GM21825 (cell line): Measurements from ENCODE around the gene CLCN6.

Source experiments
- ATAC-seq: cut with Tn5 transposase; IDR thresholded peaks from one replicate; pipeline ENCODE4 v1.9.1; 2021; ENCODE audit warnings: mild to moderate bottlenecking, moderate library complexity; ENCODE audit not compliant: unreplicated experiment

Gene CLCN6

GRCh38 chr1:11874624-11875023, 68.6 kb downstream of the CLCN6 start:
- no peak for ATAC-seq

DNA sequence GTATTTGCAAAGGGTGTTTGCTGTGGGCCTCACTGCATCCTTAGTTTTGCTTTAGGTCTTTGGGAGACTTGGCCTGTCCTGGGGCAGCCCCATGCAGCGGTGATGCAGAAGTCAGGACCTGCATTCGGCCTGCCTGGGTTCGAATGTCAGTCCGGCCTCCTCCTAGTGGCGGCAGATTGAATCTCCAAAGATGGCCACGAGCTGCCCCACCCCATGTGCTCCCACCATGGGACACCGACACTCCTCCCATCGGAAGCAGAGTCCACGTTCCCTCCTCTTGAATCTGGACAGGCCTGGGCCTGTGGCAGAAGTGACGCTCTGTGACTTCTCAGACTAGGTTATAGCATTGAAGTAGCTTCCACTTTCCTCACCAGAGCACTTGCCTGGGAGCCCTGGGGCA, 69.1 kb downstream of the CLCN6 start:
- no peak for ATAC-seq

DNA sequence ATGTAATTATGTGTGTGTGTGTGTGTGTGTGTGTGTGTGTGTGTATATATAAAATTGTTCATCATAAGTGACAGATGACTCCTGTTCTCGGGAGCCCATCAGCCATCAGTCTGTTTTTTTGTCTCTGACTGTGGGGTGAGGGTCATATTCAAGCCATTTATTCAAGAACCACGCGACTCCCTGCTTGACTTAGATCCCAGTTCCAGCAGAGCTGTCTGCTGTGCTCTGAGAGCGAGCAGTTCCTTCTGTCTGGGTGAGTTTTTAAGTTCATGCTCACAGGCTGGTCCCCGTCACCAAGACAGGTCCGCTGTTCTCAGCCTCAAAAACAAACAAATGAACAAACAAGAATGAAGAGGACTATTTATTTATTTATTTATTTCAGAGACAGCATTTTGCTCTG, 71.1 kb downstream of the CLCN6 start:
- ATAC-seq: no peak

- ATAC-seq: no peak
These were observed 72.3 kb downstream of the CLCN6 start for GRCh38 chr1:11878081-11878890.

DNA sequence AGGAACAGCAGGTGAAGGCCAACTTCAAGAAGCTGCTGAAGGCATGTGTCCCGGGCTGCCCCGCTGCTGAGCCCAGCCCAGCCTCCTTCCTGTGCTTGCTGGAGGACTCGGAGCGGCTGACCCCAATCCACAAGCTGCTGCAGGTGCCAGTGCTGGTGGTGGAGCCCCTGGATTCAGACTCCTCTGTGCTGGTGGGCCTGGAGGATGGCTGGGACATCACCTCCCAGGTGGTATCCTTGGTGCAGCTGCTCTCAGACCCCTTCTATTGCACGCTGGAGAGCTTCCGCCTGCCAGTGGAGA, 72.8 kb downstream of the CLCN6 start:
- no peak for ATAC-seq

- no peak for ATAC-seq
These were observed 73.6 kb downstream of the CLCN6 start for GRCh38 chr1:11879311-11880180.

GRCh38 chr1:11880181-11880575, 74.2 kb downstream of the CLCN6 start:
- ATAC-seq: no peak

GRCh38 chr1:11880911-11881748, 75.1 kb downstream of the CLCN6 start:
- ATAC-seq: no peak

- ATAC-seq: no peak
These were observed 75.9 kb downstream of the CLCN6 start for GRCh38 chr1:11881749-11882441.

DNA sequence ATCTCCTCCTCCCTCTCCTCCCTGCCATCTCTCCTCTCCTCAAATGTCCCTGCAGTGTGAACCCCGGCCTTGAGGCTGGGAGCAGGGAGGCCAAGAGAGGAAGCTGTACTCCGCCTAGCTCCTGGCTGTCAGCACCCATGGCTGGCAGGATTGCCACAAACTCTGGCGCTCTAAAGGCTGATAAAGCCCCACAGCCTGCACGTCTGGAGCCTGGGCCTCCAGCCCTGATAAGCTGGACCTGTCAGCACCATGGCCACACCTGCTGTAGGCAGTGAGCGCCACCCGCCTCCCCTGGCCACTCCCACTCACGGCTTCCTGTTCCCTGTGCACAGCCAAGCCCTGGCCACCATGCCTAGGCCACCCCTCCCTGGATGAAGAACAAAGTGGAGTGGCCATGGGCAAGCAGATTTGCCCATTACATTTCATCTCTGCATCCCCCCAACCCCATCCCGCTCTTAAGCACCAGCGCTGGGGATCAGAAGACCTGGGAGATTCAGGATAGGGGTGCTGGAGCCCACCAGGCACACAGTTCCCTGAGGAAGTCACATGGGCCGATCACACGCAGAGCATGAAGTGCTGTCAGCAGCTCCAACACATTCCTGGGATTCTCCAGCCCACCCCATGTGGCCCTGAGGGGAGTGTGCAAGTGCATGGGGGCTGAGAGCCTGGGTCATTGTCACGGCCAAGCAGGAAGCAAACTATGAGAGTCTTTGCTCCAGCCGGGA, 77.0 kb downstream of the CLCN6 start:
- ATAC-seq: no peak

- no peak for ATAC-seq
These were observed 79.9 kb downstream of the CLCN6 start for GRCh38 chr1:11885916-11886315.

GRCh38 chr1:11886986-11887665, 81.1 kb downstream of the CLCN6 start:
- ATAC-seq: no peak

DNA sequence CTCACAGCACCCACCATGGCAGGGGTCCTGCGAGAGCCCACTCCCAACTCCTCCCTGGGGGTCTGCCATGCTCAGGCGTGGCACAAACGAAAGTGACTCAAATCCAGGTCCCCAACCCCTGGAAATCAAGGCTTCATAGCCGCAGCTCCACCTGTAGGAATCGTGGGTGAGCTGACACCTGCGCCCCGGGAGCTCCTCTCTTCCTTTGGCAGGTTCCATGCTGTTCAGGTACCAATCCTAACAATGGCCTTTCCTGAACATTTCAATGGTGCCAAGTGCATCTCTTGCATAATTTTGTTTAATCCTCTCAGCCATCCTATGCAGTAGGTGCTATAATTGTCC, 81.6 kb downstream of the CLCN6 start:
- no peak for ATAC-seq

DNA sequence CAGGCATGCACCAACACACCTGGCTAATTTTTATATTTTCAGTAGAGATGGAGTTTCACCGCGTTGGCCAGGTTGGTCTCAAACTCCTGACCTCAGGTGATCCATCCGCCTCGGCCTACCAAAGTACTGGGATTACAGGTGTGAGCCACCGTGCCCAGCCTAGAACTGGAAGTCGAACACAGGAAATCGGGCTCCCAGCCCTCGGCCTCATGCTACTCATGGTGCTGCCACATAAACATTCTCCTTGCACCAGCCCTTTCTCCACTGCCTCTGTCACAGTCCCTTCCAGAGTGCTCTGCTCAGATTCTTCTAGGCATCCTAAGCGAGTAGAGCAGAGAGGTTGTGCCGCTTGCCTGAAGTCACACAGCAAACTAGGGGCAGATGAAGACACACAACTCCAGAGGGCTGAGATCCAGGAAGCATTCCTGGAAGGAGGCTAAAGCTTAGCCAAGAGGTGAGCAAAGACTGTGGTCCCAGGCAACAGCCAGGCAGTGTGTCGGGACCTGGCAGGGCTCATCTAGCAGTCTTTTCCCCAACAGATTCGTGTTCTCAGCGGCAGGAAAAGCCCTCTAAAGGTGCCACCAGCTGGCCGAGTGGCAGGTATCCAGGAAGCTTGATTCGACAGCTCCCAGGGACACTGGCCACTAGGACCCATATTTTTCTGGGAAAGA, 82.3 kb downstream of the CLCN6 start:
- no peak for ATAC-seq

GRCh38 chr1:11888877-11889208, 82.9 kb downstream of the CLCN6 start:
- ATAC-seq: no peak

- ATAC-seq: no peak
These were observed 85.6 kb downstream of the CLCN6 start for GRCh38 chr1:11891433-11892186.
